ENCODE results near the gene PLA2R1. TPM values are rescaled to one million over a fixed set of nuclear protein-coding genes. Genes with fewer than 3 reads are reported as not detected.
"Not testable (repeated sequence)": the region's sequence is repeated elsewhere in the genome, so short reads cannot be mapped to it uniquely, and the experiment has no call there.

Gene PLA2R1
- total RNA-seq, 4 donors from 2014 or later = 18.3 to 52.0 (median 34.1) TPM

DNA sequence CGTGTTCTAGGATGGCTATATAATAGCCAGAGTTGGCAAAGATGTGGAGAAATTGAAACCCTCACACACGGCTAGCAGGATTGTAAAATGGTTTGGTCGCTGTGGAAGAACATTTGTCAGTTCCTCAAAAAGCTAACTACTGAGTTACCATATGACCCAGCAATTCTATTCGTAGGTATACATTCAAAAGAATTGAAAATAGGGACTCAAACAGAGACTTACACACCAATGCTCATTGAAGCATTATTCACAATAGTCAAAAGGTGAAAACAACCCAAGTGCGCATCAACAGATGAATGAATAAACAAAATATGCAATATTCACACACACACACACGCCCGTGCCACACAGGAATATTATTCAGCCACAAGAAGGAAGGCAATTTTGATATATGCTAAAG, 98.7 kb downstream of the PLA2R1 start:
- no peak for DNase-seq (ENCODE audit: low spot score in 2 of 2)
- TF ChIP-seq, protein P1, sequence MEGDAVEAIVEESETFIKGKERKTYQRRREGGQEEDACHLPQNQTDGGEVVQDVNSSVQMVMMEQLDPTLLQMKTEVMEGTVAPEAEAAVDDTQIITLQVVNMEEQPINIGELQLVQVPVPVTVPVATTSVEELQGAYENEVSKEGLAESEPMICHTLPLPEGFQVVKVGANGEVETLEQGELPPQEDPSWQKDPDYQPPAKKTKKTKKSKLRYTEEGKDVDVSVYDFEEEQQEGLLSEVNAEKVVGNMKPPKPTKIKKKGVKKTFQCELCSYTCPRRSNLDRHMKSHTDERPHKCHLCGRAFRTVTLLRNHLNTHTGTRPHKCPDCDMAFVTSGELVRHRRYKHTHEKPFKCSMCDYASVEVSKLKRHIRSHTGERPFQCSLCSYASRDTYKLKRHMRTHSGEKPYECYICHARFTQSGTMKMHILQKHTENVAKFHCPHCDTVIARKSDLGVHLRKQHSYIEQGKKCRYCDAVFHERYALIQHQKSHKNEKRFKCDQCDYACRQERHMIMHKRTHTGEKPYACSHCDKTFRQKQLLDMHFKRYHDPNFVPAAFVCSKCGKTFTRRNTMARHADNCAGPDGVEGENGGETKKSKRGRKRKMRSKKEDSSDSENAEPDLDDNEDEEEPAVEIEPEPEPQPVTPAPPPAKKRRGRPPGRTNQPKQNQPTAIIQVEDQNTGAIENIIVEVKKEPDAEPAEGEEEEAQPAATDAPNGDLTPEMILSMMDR (IDR thresholded peaks at IDR 0.05) = no peak
- no peak overlapping the region for H3K4me3 ChIP-seq (ENCODE audit: low read depth, poor library complexity, severe bottlenecking)
- WGBS, 2 donors = 85 to 86% methylated on average over 7 of the region's 7 CpGs
- intact Hi-C loops (cut with DNase I; ENCODE audit: low total_unique reads) = no loop called here

DNA sequence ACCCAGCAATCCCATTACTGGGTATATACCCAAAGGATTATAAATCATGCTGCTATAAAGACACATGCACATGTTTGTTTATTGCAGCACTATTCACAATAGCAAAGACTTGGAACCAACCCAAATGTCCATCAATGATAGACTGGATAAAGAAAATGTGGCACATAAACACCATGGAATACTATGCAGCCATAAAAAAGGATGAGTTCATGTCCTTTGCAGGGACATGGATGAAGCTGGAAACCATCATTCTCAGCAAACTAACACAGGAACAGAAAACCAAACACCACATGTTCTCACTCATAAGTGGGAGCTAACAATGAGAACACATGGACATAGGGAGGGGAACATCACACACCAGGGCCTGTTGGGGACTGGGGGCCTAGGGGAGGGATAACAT, 99.9 kb downstream of the PLA2R1 start:
- DNase-seq (ENCODE audit: low spot score in 2 of 2); H3K4me3 ChIP-seq (ENCODE audit: low read depth, poor library complexity, severe bottlenecking); intact Hi-C loops (cut with DNase I; ENCODE audit: low total_unique reads): not testable (repeated sequence)

DNA sequence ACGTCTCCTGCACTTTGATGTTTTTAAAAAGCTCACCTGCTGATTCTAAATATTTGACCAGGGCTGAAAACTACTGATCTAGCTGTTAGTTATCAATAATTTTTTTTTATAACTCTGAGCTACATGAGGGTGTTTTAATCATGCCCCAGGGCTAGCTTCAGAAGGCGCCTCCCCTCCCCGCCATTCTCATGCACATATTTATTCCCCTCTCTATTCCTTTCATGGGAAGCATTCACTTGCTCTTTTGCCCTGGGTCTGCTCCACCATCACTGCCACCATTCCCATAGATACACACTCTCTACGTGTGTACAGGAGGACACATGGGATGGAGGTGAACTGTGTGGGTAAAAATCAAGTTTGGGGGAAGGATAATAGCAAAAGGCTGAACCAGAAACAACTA, 101.0 kb downstream of the PLA2R1 start:
- WGBS, 2 donors = 67 to 69% methylated on average over 4 of the region's 4 CpGs
- H3K4me3 ChIP-seq (ENCODE audit: low read depth, poor library complexity, severe bottlenecking) = no peak overlapping the region
- intact Hi-C loops (cut with DNase I; ENCODE audit: low total_unique reads) = no loop called here
- no peak for DNase-seq (ENCODE audit: low spot score in 2 of 2)
- TF ChIP-seq, protein P1 (IDR thresholded peaks at IDR 0.05) = no peak
- no peak for TF ChIP-seq POLR2A (IDR thresholded peaks at IDR 0.05)

DNA sequence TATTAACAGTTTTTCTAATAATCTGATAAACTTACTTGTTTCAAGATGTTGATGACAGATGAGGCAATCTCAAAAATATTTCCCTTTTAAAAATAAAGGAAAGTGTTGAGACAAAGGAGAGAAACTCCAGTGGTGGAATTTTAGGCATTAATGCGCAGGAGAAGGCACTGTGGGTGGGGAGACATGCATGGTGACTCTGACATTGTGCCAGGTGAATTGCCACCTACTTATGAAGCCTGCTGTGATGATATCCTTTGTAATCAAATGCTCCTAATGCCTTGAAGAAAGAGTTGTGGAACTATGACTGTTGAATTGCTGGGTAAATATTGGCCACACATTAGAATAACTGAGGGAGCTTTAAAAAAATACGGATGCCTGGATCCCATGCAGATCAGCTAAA, 101.4 kb downstream of the PLA2R1 start:
- no peak overlapping the region for H3K4me3 ChIP-seq (ENCODE audit: low read depth, poor library complexity, severe bottlenecking)
- WGBS, 2 donors = 42 to 73% methylated on average over 2 of the region's 2 CpGs
- intact Hi-C loops (cut with DNase I; ENCODE audit: low total_unique reads) = no loop called here
- TF ChIP-seq, protein P1 (IDR thresholded peaks at IDR 0.05) = no peak
- no peak for TF ChIP-seq POLR2A (IDR thresholded peaks at IDR 0.05)
- DNase-seq (ENCODE audit: low spot score in 2 of 2) = no peak

DNA sequence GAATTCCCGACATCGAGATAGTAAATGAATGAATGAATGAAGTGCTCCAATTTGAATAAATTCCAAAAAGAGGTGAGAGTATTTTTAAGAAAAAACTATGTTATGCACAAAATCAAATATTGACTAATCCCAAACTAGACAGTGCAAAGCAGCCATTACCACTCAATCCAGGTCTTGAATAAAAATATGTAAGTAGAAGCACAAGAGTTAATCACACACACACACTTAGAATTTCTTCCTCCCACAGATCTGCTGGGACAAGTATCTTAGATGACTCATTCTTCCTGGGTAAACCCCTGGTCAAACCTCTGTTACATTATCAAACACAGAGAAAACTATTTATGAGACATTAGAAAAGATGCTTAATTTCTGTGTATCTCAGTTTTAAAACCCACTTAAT, 102.0 kb downstream of the PLA2R1 start:
- WGBS, 2 donors = 80 to 93% methylated on average over 2 of the region's 2 CpGs
- TF ChIP-seq, protein P1 (IDR thresholded peaks at IDR 0.05) = no peak
- TF ChIP-seq POLR2A (IDR thresholded peaks at IDR 0.05) = no peak
- H3K4me3 ChIP-seq (ENCODE audit: low read depth, poor library complexity, severe bottlenecking) = no peak overlapping the region
- no peak for DNase-seq (ENCODE audit: low spot score in 2 of 2)
- intact Hi-C loops (cut with DNase I; ENCODE audit: low total_unique reads) = no loop called here

DNA sequence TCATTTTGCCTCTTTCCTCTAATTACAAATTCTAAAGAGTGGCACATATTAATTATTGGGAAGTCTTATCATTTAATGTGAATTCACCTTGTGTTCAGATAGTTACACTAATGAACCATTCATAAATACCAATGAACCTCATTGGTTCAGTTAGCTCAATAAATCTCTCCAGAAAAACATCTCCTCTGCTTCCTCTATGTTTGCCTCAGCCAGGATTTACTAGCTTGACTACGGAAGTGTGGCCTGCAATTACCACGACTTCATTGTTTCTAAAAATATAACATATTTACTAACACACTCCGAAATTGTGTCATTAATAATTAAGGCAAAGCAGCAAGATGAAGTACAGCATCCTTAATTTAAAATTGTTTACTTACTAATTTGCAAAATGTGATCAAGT, 103.3 kb downstream of the PLA2R1 start:
- DNase-seq (ENCODE audit: low spot score in 2 of 2) = no peak
- no peak overlapping the region for H3K4me3 ChIP-seq (ENCODE audit: low read depth, poor library complexity, severe bottlenecking)
- WGBS, 2 donors = 43 to 45% methylated on average over 3 of the region's 3 CpGs
- TF ChIP-seq, protein P1 (IDR thresholded peaks at IDR 0.05) = no peak
- no peak for TF ChIP-seq POLR2A (IDR thresholded peaks at IDR 0.05)
- intact Hi-C loops (cut with DNase I; ENCODE audit: low total_unique reads) = no loop called here

Measured in lower leg skin (tissue), 4 donors.